Sciatic nerve (tissue), 2 donors: ENCODE data around the gene OR4D10. TPM values are rescaled to one million over a fixed set of nuclear protein-coding genes. Genes with fewer than 3 reads are reported as not detected.
"Not testable (repeated sequence)": the region's sequence is repeated elsewhere in the genome, so short reads cannot be mapped to it uniquely, and the experiment has no call there.

ENCODE experiments used
- ATAC-seq: fragments of 200-7000 bp; cut with Tn5 transposase; one replicate; pipeline ENCODE4 v1.9.1; 2020; ENCODE audit warnings: mild to moderate bottlenecking, moderate library complexity
- DNase-seq: peaks from one replicate; pipeline ENCODE4 v3.0.0-alpha.2; 2020; ENCODE audit warnings: low spot score
- intact Hi-C: fragments of 100-400 bp; cut with DNase I; formaldehyde crosslinking; loops from one replicate; pipeline ENCODE4 v1.14.2; 2022
- total RNA-seq: library from RNA; stranded (reverse); fragmentation: NEBNext Ultra II Directional; extraction: Animal tissue kit (Norgen Biotek cat#: 25700); gene quantifications from one replicate; pipeline ENCODE4 v1.2.1, GENCODE V29; 2021
- donor health status: DM: no; HTN: no; CAD: no.
- donor health status: DM: no; HTN: no; CAD: no.

Gene OR4D10
- total RNA-seq, 1 donor from 2014 or later = not detected

GRCh38 chr11:59520139-59520538 is 47.0 kb downstream of the OR4D10 start:
- ATAC-seq, DNase-seq, intact Hi-C loops: not testable (repeated sequence)

- intact Hi-C loops = no loop called here
- ATAC-seq = no peak
- DNase-seq = no peak
These were observed 47.6 kb downstream of the OR4D10 start for GRCh38 chr11:59520741-59521140.

- no peak for DNase-seq
- intact Hi-C loops = no loop called here
- no peak for ATAC-seq
These were observed 50.4 kb downstream of the OR4D10 start for GRCh38 chr11:59523541-59523940.

- no peak for ATAC-seq
- intact Hi-C loops = no loop called here
- DNase-seq = no peak
These were observed 55.6 kb downstream of the OR4D10 start for GRCh38 chr11:59528711-59529110.

Other genes starting within 250 kb of the OR4D10 start
- not detected for gene OR5AN1, start 114.4 kb upstream of the OR4D10 start, total RNA-seq
- not detected for gene OR5A2, start 46.9 kb upstream of the OR4D10 start, total RNA-seq
- not detected for gene OR5A1, start 36.8 kb upstream of the OR4D10 start, total RNA-seq
- not detected for gene OR4D6, start 16.4 kb upstream of the OR4D10 start, total RNA-seq
- gene OR4D11, start 30.3 kb downstream of the OR4D10 start, total RNA-seq = not detected
- not detected for gene OR4D9, start 38.2 kb downstream of the OR4D10 start, total RNA-seq
- gene OSBP, start 142.5 kb downstream of the OR4D10 start, total RNA-seq = 45.5 TPM
- gene PATL1, start 195.7 kb downstream of the OR4D10 start, total RNA-seq = 37.4 TPM
- not detected for gene OR10V1, start 240.5 kb downstream of the OR4D10 start, total RNA-seq